Measurements from ENCODE around the gene STAP2.
A peak's percentile ranks its signal among the peaks of the same experiment; 100 is the strongest.

GRCh38 chr19:4362831-4363545, 24.4 kb upstream of the STAP2 start:
- peak; percentile 23 for TF ChIP-seq CTCF (IDR thresholded peaks at IDR 0.05; ENCODE audit: insufficient read depth, low read length, poor library complexity, severe bottlenecking)
- TF ChIP-seq EZH2phosphoT487 (conservative IDR thresholded peaks at IDR 0.05; ENCODE audit: low read length): no peak
